ENCODE measurements around the gene GABRP. TPM values are rescaled to one million over a fixed set of nuclear protein-coding genes. Genes with fewer than 3 reads are reported as not detected.

Gene GABRP
- total RNA-seq, 1 experiment from 2014 or later: 1.5 TPM

DNA sequence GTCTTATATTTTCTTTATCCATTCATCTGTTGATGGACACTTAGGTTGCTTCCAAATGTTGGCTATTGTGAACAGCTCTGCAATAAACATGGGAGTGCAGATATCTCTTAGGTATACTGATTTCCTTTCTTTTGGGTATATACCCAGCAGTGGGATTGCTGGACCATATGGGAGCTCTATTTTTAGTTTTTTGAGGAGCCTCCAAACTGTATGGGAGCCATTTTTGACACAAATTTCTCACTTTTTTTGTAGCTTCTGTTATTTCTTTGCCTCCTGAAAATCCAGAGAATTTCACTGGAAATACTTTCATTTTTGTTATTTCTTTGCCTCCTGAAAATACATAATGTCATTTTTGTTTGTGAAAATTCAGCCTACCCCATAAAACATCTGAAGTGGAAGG is 63.3 kb downstream of the GABRP start:
- Mint-ChIP-seq H3K4me1 (no peaks in the 10 kb centered on the region), H3K27me3 (ENCODE audit: low read depth) (peaks cover 2% of the 10 kb centered on the region; the same call in 1 of the 2 replicates), H3K9me3 (no peaks in the 10 kb centered on the region; a peak in 1 of 5 replicates), H3K4me3 (no peak overlapping the region), H3K27ac (no peak overlapping the region), H3K36me3 (ENCODE audit: insufficient read depth in 1 of 3, low read depth in 3 of 3) (no peaks in the 10 kb centered on the region; a peak in 2 of 7 replicates)
- H3K56ac ChIP-seq (ENCODE audit: insufficient read length, low read depth, low read length): no peak overlapping the region
- no peak overlapping the region for H2BK20ac ChIP-seq (ENCODE audit: low read depth, low read length, poor library complexity, severe bottlenecking)
- H3K23me2 ChIP-seq (ENCODE audit: insufficient read length, low read depth, low read length, poor library complexity, severe bottlenecking): no peaks in the 10 kb centered on the region
- DNase-seq: no peak
- H3K4ac ChIP-seq (ENCODE audit: low read depth, low read length): no peak overlapping the region
- H3K14ac ChIP-seq (ENCODE audit: insufficient read depth, low read length): no peak overlapping the region
- no peaks in the 10 kb centered on the region for H4K20me1 ChIP-seq (ENCODE audit: control insufficient read depth, insufficient read depth, insufficient read length)
- no peak overlapping the region for H2BK120ac ChIP-seq (ENCODE audit: low read depth, low read length, poor library complexity, severe bottlenecking)
- H3K18ac ChIP-seq (ENCODE audit: insufficient read length, low read depth, low read length): no peak overlapping the region
- H3K4me1 ChIP-seq (ENCODE audit: insufficient read depth, low read length): no peaks in the 10 kb centered on the region
- no peak overlapping the region for H3K27ac ChIP-seq (ENCODE audit: insufficient read length, low read depth, low read length)
- H3K4me2 ChIP-seq (ENCODE audit: insufficient read depth, insufficient read length, low read length): no peak overlapping the region
- no peak overlapping the region for H3K9ac ChIP-seq (ENCODE audit: extremely low read depth, insufficient read length, low read length)
- no peaks in the 10 kb centered on the region for H3K79me2 ChIP-seq (ENCODE audit: insufficient read depth, low read length)
- no peak overlapping the region for H3K23ac ChIP-seq (ENCODE audit: insufficient read length, low read depth, low read length)
- H4K91ac ChIP-seq (ENCODE audit: insufficient read length, low read depth, low read length): no peak overlapping the region
- H2BK5ac ChIP-seq (ENCODE audit: insufficient read length, low read length): no peak overlapping the region
- TF ChIP-seq, protein P1, sequence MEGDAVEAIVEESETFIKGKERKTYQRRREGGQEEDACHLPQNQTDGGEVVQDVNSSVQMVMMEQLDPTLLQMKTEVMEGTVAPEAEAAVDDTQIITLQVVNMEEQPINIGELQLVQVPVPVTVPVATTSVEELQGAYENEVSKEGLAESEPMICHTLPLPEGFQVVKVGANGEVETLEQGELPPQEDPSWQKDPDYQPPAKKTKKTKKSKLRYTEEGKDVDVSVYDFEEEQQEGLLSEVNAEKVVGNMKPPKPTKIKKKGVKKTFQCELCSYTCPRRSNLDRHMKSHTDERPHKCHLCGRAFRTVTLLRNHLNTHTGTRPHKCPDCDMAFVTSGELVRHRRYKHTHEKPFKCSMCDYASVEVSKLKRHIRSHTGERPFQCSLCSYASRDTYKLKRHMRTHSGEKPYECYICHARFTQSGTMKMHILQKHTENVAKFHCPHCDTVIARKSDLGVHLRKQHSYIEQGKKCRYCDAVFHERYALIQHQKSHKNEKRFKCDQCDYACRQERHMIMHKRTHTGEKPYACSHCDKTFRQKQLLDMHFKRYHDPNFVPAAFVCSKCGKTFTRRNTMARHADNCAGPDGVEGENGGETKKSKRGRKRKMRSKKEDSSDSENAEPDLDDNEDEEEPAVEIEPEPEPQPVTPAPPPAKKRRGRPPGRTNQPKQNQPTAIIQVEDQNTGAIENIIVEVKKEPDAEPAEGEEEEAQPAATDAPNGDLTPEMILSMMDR (conservative IDR thresholded peaks at IDR 0.05): no peak
- no peaks in the 10 kb centered on the region for H3K9me3 ChIP-seq (ENCODE audit: control insufficient read depth, low read depth, low read length)
- no peak overlapping the region for H2BK12ac ChIP-seq (ENCODE audit: insufficient read length, low read depth, low read length)
- no peak overlapping the region for H2AK5ac ChIP-seq (ENCODE audit: insufficient read length, low read length)
- H4K5ac ChIP-seq (ENCODE audit: insufficient read length, low read depth, low read length): no peak overlapping the region
- no peaks in the 10 kb centered on the region for H3K79me1 ChIP-seq (ENCODE audit: insufficient read depth, low read depth, low read length, poor library complexity, severe bottlenecking)
- no peak overlapping the region for H4K8ac ChIP-seq (replicated peaks; ENCODE audit: insufficient read length, low read depth, low read length)
- H2AFZ ChIP-seq (ENCODE audit: low read length): no peak overlapping the region
- no peaks in the 10 kb centered on the region; the same call in 1 of the 2 replicates for H3K27me3 ChIP-seq (ENCODE audit: insufficient read depth, low read length)
- no peak overlapping the region for H2BK15ac ChIP-seq (ENCODE audit: low read depth, low read length)
- H3T11ph ChIP-seq (ENCODE audit: low read length): no peak overlapping the region
